ENCODE data around the gene JUN. TPM values are rescaled to one million over a fixed set of nuclear protein-coding genes. Genes with fewer than 3 reads are reported as not detected.

Gene JUN
- total and polyA plus RNA-seq, 2 experiments from 2014 or later = 23.3 to 28.5 TPM

DNA sequence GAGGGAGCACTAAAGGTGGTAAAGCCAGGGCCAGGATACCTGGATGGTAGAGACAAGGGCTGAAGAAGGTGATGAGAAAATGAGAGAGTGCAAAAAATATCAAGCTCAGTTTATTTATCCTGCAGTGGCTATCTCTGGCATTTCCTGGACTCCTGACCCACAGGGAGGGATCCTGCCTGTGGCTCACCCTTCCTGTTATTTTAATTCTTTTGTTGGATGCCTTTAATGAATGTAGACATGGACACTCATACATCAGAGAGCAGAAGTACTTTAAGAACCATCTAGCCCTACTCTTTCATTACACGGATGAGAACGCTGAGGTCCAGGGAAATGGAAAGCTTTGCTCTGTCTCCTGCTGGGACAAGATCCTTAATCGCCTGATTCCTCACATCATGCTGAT is 20.6 kb downstream of the JUN start:
- H3K4me1 ChIP-seq (ENCODE audit: insufficient read depth) = no peaks in the 10 kb centered on the region
- H3K79me2 ChIP-seq (replicated peaks; ENCODE audit: insufficient read depth) = no peaks in the 10 kb centered on the region
- H3K36me3 ChIP-seq (ENCODE audit: insufficient read depth) = no peaks in the 10 kb centered on the region
- no peak overlapping the region for H3K4me2 ChIP-seq
- no peaks in the 10 kb centered on the region for H3K36me3 Mint-ChIP-seq (ENCODE audit: low read depth)
- peaks cover 6% of the 10 kb centered on the region; the same call in 2 of the 3 replicates for H3K4me1 Mint-ChIP-seq
- H3K27ac Mint-ChIP-seq = no peak overlapping the region
- no peaks in the 10 kb centered on the region for H4K20me1 ChIP-seq (replicated peaks; ENCODE audit: insufficient read depth)
- ATAC-seq (no peak), DNase-seq (ENCODE audit: low spot score) (no peak)
- no peaks in the 10 kb centered on the region; the same call in 1 of the 2 replicates for H3K9me2 ChIP-seq (ENCODE audit: insufficient read depth)
- H2AFZ ChIP-seq = 0 out of 2 replicates have a peak overlapping the region, but pooled peaks have one; percentile 69
- no peaks in the 10 kb centered on the region for H3K27me3 ChIP-seq (ENCODE audit: insufficient read depth)
- no peaks in the 10 kb centered on the region for H3K9me3 Mint-ChIP-seq
- no peak overlapping the region for H3K27ac ChIP-seq (ENCODE audit: low read depth)
- no peak overlapping the region for H3K4me3 Mint-ChIP-seq
- H3K4me3 ChIP-seq = no peak overlapping the region
- H3K27me3 Mint-ChIP-seq (ENCODE audit: insufficient read depth, low read depth, poor library complexity) = no peaks in the 10 kb centered on the region
- TF ChIP-seq CREB1 (CRISPR knock-in tag; IDR thresholded peaks at IDR 0.05; ENCODE audit: low read depth) (no peak), ZNF114 (CRISPR knock-in tag; IDR thresholded peaks at IDR 0.05) (no peak), NANOG (IDR thresholded peaks at IDR 0.05; ENCODE audit: borderline replicate concordance) (no peak), POLR2AphosphoS5 (IDR thresholded peaks at IDR 0.05; ENCODE audit: low read depth) (no peak), EZH2 (IDR thresholded peaks at IDR 0.05; ENCODE audit: low read depth, unreplicated experiment) (no peak)
- TF ChIP-seq, protein P1, sequence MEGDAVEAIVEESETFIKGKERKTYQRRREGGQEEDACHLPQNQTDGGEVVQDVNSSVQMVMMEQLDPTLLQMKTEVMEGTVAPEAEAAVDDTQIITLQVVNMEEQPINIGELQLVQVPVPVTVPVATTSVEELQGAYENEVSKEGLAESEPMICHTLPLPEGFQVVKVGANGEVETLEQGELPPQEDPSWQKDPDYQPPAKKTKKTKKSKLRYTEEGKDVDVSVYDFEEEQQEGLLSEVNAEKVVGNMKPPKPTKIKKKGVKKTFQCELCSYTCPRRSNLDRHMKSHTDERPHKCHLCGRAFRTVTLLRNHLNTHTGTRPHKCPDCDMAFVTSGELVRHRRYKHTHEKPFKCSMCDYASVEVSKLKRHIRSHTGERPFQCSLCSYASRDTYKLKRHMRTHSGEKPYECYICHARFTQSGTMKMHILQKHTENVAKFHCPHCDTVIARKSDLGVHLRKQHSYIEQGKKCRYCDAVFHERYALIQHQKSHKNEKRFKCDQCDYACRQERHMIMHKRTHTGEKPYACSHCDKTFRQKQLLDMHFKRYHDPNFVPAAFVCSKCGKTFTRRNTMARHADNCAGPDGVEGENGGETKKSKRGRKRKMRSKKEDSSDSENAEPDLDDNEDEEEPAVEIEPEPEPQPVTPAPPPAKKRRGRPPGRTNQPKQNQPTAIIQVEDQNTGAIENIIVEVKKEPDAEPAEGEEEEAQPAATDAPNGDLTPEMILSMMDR (conservative IDR thresholded peaks at IDR 0.05; ENCODE audit: low read depth in 2 of 2) = no peak
- H3F3A ChIP-seq (replicated peaks; ENCODE audit: low read depth) = no peaks in the 10 kb centered on the region

DNA sequence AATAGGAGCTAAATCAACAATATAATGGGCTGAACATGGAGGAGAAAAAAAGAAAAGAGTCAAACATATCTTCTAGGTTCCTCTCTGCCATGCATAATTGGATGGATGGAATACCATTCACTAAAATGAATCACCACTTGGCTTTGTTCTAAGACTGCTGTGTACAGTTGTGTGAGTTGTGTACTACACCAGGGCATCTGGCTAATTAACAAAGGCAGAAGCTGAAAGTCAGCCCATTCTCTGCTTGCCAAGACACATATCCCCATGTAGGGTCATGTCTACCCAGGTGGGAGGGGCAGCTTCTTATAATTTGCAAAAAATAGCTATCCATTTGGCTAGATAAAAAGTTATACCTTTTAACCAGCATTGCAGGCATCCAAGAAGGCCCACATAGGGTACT is 21.0 kb downstream of the JUN start:
- H3K4me3 ChIP-seq = no peak overlapping the region
- H3F3A ChIP-seq (replicated peaks; ENCODE audit: low read depth) = no peaks in the 10 kb centered on the region
- no peaks in the 10 kb centered on the region for H3K79me2 ChIP-seq (replicated peaks; ENCODE audit: insufficient read depth)
- no peak for ATAC-seq
- Mint-ChIP-seq H3K9me3 (no peaks in the 10 kb centered on the region), H3K4me1 (peaks cover 6% of the 10 kb centered on the region; the same call in 2 of the 3 replicates), H3K27me3 (ENCODE audit: insufficient read depth, low read depth, poor library complexity) (no peaks in the 10 kb centered on the region), H3K36me3 (ENCODE audit: low read depth) (no peaks in the 10 kb centered on the region), H3K27ac (no peak overlapping the region), H3K4me3 (no peak overlapping the region)
- no peak overlapping the region for H3K27ac ChIP-seq (ENCODE audit: low read depth)
- no peak overlapping the region for H3K4me2 ChIP-seq
- no peaks in the 10 kb centered on the region for H3K4me1 ChIP-seq (ENCODE audit: insufficient read depth)
- H3K27me3 ChIP-seq (ENCODE audit: insufficient read depth) = no peaks in the 10 kb centered on the region
- no peaks in the 10 kb centered on the region for H4K20me1 ChIP-seq (replicated peaks; ENCODE audit: insufficient read depth)
- no peaks in the 10 kb centered on the region; the same call in 1 of the 2 replicates for H3K9me2 ChIP-seq (ENCODE audit: insufficient read depth)
- DNase-seq (ENCODE audit: low spot score) = no peak
- no peaks in the 10 kb centered on the region for H3K36me3 ChIP-seq (ENCODE audit: insufficient read depth)
- no peak overlapping the region for H2AFZ ChIP-seq
- no peak for TF ChIP-seq EZH2 (IDR thresholded peaks at IDR 0.05; ENCODE audit: low read depth, unreplicated experiment)
- TF ChIP-seq ZNF114 (CRISPR knock-in tag; IDR thresholded peaks at IDR 0.05) = no peak
- TF ChIP-seq, protein P2, sequence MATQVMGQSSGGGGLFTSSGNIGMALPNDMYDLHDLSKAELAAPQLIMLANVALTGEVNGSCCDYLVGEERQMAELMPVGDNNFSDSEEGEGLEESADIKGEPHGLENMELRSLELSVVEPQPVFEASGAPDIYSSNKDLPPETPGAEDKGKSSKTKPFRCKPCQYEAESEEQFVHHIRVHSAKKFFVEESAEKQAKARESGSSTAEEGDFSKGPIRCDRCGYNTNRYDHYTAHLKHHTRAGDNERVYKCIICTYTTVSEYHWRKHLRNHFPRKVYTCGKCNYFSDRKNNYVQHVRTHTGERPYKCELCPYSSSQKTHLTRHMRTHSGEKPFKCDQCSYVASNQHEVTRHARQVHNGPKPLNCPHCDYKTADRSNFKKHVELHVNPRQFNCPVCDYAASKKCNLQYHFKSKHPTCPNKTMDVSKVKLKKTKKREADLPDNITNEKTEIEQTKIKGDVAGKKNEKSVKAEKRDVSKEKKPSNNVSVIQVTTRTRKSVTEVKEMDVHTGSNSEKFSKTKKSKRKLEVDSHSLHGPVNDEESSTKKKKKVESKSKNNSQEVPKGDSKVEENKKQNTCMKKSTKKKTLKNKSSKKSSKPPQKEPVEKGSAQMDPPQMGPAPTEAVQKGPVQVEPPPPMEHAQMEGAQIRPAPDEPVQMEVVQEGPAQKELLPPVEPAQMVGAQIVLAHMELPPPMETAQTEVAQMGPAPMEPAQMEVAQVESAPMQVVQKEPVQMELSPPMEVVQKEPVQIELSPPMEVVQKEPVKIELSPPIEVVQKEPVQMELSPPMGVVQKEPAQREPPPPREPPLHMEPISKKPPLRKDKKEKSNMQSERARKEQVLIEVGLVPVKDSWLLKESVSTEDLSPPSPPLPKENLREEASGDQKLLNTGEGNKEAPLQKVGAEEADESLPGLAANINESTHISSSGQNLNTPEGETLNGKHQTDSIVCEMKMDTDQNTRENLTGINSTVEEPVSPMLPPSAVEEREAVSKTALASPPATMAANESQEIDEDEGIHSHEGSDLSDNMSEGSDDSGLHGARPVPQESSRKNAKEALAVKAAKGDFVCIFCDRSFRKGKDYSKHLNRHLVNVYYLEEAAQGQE (IDR thresholded peaks at IDR 0.05; ENCODE audit: unreplicated experiment) = no peak
- TF ChIP-seq CREB1 (CRISPR knock-in tag; IDR thresholded peaks at IDR 0.05; ENCODE audit: low read depth) = no peak
- TF ChIP-seq NANOG (IDR thresholded peaks at IDR 0.05; ENCODE audit: borderline replicate concordance) = no peak
- TF ChIP-seq, protein P3, sequence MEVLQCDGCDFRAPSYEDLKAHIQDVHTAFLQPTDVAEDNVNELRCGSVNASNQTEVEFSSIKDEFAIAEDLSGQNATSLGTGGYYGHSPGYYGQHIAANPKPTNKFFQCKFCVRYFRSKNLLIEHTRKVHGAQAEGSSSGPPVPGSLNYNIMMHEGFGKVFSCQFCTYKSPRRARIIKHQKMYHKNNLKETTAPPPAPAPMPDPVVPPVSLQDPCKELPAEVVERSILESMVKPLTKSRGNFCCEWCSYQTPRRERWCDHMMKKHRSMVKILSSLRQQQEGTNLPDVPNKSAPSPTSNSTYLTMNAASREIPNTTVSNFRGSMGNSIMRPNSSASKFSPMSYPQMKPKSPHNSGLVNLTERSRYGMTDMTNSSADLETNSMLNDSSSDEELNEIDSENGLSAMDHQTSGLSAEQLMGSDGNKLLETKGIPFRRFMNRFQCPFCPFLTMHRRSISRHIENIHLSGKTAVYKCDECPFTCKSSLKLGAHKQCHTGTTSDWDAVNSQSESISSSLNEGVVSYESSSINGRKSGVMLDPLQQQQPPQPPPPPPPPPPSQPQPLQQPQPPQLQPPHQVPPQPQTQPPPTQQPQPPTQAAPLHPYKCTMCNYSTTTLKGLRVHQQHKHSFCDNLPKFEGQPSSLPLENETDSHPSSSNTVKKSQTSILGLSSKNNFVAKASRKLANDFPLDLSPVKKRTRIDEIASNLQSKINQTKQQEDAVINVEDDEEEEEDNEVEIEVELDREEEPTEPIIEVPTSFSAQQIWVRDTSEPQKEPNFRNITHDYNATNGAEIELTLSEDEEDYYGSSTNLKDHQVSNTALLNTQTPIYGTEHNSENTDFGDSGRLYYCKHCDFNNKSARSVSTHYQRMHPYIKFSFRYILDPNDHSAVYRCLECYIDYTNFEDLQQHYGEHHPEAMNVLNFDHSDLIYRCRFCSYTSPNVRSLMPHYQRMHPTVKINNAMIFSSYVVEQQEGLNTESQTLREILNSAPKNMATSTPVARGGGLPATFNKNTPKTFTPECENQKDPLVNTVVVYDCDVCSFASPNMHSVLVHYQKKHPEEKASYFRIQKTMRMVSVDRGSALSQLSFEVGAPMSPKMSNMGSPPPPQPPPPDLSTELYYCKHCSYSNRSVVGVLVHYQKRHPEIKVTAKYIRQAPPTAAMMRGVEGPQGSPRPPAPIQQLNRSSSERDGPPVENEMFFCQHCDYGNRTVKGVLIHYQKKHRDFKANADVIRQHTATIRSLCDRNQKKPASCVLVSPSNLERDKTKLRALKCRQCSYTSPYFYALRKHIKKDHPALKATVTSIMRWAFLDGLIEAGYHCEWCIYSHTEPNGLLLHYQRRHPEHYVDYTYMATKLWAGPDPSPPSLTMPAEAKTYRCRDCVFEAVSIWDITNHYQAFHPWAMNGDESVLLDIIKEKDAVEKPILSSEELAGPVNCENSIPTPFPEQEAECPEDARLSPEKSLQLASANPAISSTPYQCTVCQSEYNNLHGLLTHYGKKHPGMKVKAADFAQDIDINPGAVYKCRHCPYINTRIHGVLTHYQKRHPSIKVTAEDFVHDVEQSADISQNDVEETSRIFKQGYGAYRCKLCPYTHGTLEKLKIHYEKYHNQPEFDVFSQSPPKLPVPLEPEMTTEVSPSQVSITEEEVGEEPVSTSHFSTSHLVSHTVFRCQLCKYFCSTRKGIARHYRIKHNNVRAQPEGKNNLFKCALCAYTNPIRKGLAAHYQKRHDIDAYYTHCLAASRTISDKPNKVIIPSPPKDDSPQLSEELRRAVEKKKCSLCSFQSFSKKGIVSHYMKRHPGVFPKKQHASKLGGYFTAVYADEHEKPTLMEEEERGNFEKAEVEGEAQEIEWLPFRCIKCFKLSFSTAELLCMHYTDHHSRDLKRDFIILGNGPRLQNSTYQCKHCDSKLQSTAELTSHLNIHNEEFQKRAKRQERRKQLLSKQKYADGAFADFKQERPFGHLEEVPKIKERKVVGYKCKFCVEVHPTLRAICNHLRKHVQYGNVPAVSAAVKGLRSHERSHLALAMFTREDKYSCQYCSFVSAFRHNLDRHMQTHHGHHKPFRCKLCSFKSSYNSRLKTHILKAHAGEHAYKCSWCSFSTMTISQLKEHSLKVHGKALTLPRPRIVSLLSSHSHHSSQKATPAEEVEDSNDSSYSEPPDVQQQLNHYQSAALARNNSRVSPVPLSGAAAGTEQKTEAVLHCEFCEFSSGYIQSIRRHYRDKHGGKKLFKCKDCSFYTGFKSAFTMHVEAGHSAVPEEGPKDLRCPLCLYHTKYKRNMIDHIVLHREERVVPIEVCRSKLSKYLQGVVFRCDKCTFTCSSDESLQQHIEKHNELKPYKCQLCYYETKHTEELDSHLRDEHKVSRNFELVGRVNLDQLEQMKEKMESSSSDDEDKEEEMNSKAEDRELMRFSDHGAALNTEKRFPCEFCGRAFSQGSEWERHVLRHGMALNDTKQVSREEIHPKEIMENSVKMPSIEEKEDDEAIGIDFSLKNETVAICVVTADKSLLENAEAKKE (CRISPR knock-in tag; IDR thresholded peaks at IDR 0.05) = no peak

All from GM23338 (cell line).